HepG2 (cell line): ENCODE results near the gene EIF5A. TPM values are rescaled to one million over a fixed set of nuclear protein-coding genes. Genes with fewer than 3 reads are reported as not detected.

Experiments used
- EEA1 ChIP-seq: sonication (generic); formaldehyde crosslinking; IDR thresholded peaks from 2 replicates; pipeline ENCODE4 v1.5.1; 2020; ENCODE audit warnings: mild to moderate bottlenecking, missing genetic modification reagents, borderline replicate concordance
- MXD3 ChIP-seq: IDR thresholded peaks from 2 replicates; pipeline ENCODE4 v1.6.1; 2016; ENCODE audit warnings: mild to moderate bottlenecking, missing biosample characterization, missing genetic modification reagents
- MZF1 ChIP-seq: sonication (generic); formaldehyde crosslinking; IDR thresholded peaks from 2 replicates; pipeline ENCODE4 v1.8.1; 2023; ENCODE audit warnings: mild to moderate bottlenecking, missing genetic modification reagents, borderline replicate concordance
- NCOA2 ChIP-seq: sonication (generic); formaldehyde crosslinking; IDR thresholded peaks from 2 replicates; pipeline ENCODE4 v1.8.0; 2022; ENCODE audit warnings: inconsistent platforms
- PATZ1 ChIP-seq: sonication (generic); formaldehyde crosslinking; IDR thresholded peaks from 2 replicates; pipeline ENCODE4 v1.4.0; 2020; ENCODE audit warnings: missing genetic modification reagents
- PAWR ChIP-seq: sonication (generic); formaldehyde crosslinking; IDR thresholded peaks from 2 replicates; pipeline ENCODE4 v1.4.0; 2020; ENCODE audit warnings: missing genetic modification reagents, mild to moderate bottlenecking, borderline replicate concordance
- POLR2AphosphoS5 ChIP-seq: IDR thresholded peaks from 2 replicates; pipeline ENCODE4 v1.6.1; 2012; ENCODE audit warnings: low read depth, low read length
- RBFOX2 ChIP-seq: fragments of 200-400 bp; formaldehyde crosslinking; IDR thresholded peaks from 2 replicates; pipeline ENCODE4 v1.6.1; 2017; ENCODE audit warnings: low read depth, mild to moderate bottlenecking, low read length
- SIN3B ChIP-seq: fragments of 150-350 bp; IDR thresholded peaks from 2 replicates; pipeline ENCODE4 v1.6.1; 2014; ENCODE audit warnings: low read length
- SMARCE1 ChIP-seq: fragments of 450-650 bp; IDR thresholded peaks from 2 replicates; pipeline ENCODE4 v1.6.1; 2017; ENCODE audit warnings: borderline replicate concordance
- ZBED4 ChIP-seq: sonication (generic); formaldehyde crosslinking; IDR thresholded peaks from 2 replicates; pipeline ENCODE4 v1.4.0; 2020; ENCODE audit warnings: missing genetic modification reagents, borderline replicate concordance
- ZBTB14 ChIP-seq: sonication (generic); formaldehyde crosslinking; IDR thresholded peaks from 2 replicates; pipeline ENCODE4 v1.4.0; 2020; ENCODE audit warnings: missing genetic modification reagents
- ZFP91 ChIP-seq: sonication (generic); formaldehyde crosslinking; IDR thresholded peaks from 2 replicates; pipeline ENCODE4 v1.9.0; 2022; ENCODE audit warnings: missing genetic modification reagents, mild to moderate bottlenecking, borderline replicate concordance
- ZNF282 ChIP-seq: fragments of 450-650 bp; IDR thresholded peaks from 2 replicates; pipeline ENCODE4 v1.6.1; 2018; ENCODE audit not compliant: partially characterized antibody
- ZNF34 ChIP-seq: sonication (generic); formaldehyde crosslinking; IDR thresholded peaks from 2 replicates; pipeline ENCODE4 v1.4.0; 2020; ENCODE audit warnings: mild to moderate bottlenecking, missing genetic modification reagents, borderline replicate concordance
- ZNF513 ChIP-seq: sonication (generic); formaldehyde crosslinking; conservative IDR thresholded peaks from 2 replicates; pipeline ENCODE4 v1.5.0; 2020; ENCODE audit warnings: missing genetic modification reagents
- ZNF577 ChIP-seq: sonication (generic); formaldehyde crosslinking; IDR thresholded peaks from 2 replicates; pipeline ENCODE4 v1.4.0; 2020; ENCODE audit warnings: mild to moderate bottlenecking, low read depth, missing genetic modification reagents, borderline replicate concordance
- ZNF841 ChIP-seq: sonication (generic); formaldehyde crosslinking; IDR thresholded peaks from 2 replicates; pipeline ENCODE4 v1.8.1; 2023; ENCODE audit warnings: missing genetic modification reagents, borderline replicate concordance
- polyA plus RNA-seq, 8 experiments: library from polyadenylated mRNA; depleted of rRNA in 3 of 8; stranded (reverse) in 7 of 8; unstranded in 1 of 8; fragments of >200 nt; fragmentation: Illumina TruSeq in 4 of 8; extraction: Trizol in 4 of 8; gene quantifications; 2 replicates each; pipeline versions ENCODE4 v1.2.1 to v1.2.3, GENCODE V29; 2011 to 2016; ENCODE audit warnings: low read depth in 4 of 8, missing spikeins in 1 of 8, mixed read lengths in 1 of 8; ENCODE audit not compliant: insufficient read depth in 1 of 8
- total RNA-seq, 5 experiments: library from RNA; depleted of rRNA; stranded (reverse); fragments of >200 nt; fragmentation: Illumina TruSeq; extraction: Trizol; gene quantifications; 2 replicates each; pipeline ENCODE4 v1.2.3, GENCODE V29; 2016; ENCODE audit warnings: low read depth in 1 of 5

The EIF5A gene
- total and polyA plus RNA-seq, 2 of the 13 experiments (the other 11 are each of a cell fraction or from before 2014, with no cell fraction given): 319 to 337 TPM

GRCh38 chr17:7280519-7281073 lies 26.8 kb upstream of the EIF5A start (continued):
- no peak for TF ChIP-seq ZNF513 (CRISPR knock-in tag)
- TF ChIP-seq ZNF577 (CRISPR knock-in tag): no peak
- no peak for TF ChIP-seq ZNF841 (CRISPR knock-in tag)
- TF ChIP-seq POLR2AphosphoS5: no peak
- no peak for TF ChIP-seq EEA1 (CRISPR knock-in tag)
- no peak for TF ChIP-seq MZF1 (CRISPR knock-in tag)
- TF ChIP-seq ZNF34 (CRISPR knock-in tag): peak; percentile 9; the same call in 1 of the 2 replicates
- TF ChIP-seq ZFP91 (CRISPR knock-in tag): peak; percentile 95; the same call in 1 of the 2 replicates
- TF ChIP-seq SIN3B: no peak
- no peak for TF ChIP-seq SMARCE1
- peak; percentile 56 for TF ChIP-seq MXD3 (CRISPR knock-in tag)
- no peak for TF ChIP-seq ZBED4
- TF ChIP-seq PATZ1 (CRISPR knock-in tag): 0 out of 2 replicates have a peak, but pooled peaks have one; percentile 20
- TF ChIP-seq NCOA2 (CRISPR knock-in tag): peak; percentile 37; the same call in 1 of the 2 replicates
- no peak for TF ChIP-seq PAWR (CRISPR knock-in tag)
- no peak for TF ChIP-seq RBFOX2
- TF ChIP-seq ZBTB14: no peak; the same call in 1 of the 2 replicates
- TF ChIP-seq ZNF282: no peak
